GM21515 (cell line): Measurements from ENCODE around the gene SETD9.

Source experiments
- ATAC-seq: cut with Tn5 transposase; IDR thresholded peaks from one replicate; pipeline ENCODE4 v1.9.1; 2021; ENCODE audit not compliant: unreplicated experiment

The SETD9 gene

GRCh38 chr5:56909294-56910209, at the start of gene SETD9:
SETD9 (plus strand) TSS chr5:56909596; CDS start chr5:56909646, 50 bp downstream.
- peak; percentile 87 for ATAC-seq

GRCh38 chr5:56861893-56862485, 47.4 kb upstream of the SETD9 start:
- no peak for ATAC-seq

- no peak for ATAC-seq
These were observed 46.5 kb upstream of the SETD9 start for GRCh38 chr5:56862909-56863308.

GRCh38 chr5:56871777-56872176, 37.6 kb upstream of the SETD9 start:
- ATAC-seq = no peak

GRCh38 chr5:56873056-56873455, 36.3 kb upstream of the SETD9 start:
- ATAC-seq = no peak

GRCh38 chr5:56876327-56876726, 33.1 kb upstream of the SETD9 start:
- no peak for ATAC-seq

GRCh38 chr5:56881571-56881970, 27.8 kb upstream of the SETD9 start:
- ATAC-seq = no peak

- no peak for ATAC-seq
These were observed 16.0 kb upstream of the SETD9 start for GRCh38 chr5:56893251-56893951.

- no peak for ATAC-seq
These were observed 12.6 kb upstream of the SETD9 start for GRCh38 chr5:56896763-56897162.

GRCh38 chr5:56898213-56898612, 11.2 kb upstream of the SETD9 start:
- no peak for ATAC-seq

GRCh38 chr5:56900395-56900794, 9.0 kb upstream of the SETD9 start:
- no peak for ATAC-seq

- no peak for ATAC-seq
These were observed 8.4 kb upstream of the SETD9 start for GRCh38 chr5:56900858-56901578.

GRCh38 chr5:56908942-56909293, 478 bp upstream of the SETD9 start:
- peak; percentile 42 for ATAC-seq

- ATAC-seq = peak; percentile 18
These were observed 992 bp downstream of the SETD9 start for GRCh38 chr5:56910210-56910965.

GRCh38 chr5:56913766-56914165, 4.4 kb downstream of the SETD9 start:
- no peak for ATAC-seq

- ATAC-seq = no peak
These were observed 5.3 kb downstream of the SETD9 start for GRCh38 chr5:56914678-56915077.

GRCh38 chr5:56917534-56917933, 8.1 kb downstream of the SETD9 start:
- no peak for ATAC-seq

- ATAC-seq = no peak
These were observed 8.7 kb downstream of the SETD9 start for GRCh38 chr5:56918054-56918453.

GRCh38 chr5:56919942-56920662, 10.7 kb downstream of the SETD9 start:
- no peak for ATAC-seq

GRCh38 chr5:56922922-56923321, 13.5 kb downstream of the SETD9 start:
- ATAC-seq = no peak
